Left ventricle myocardium inferior (tissue), 1 donor: Measurements from ENCODE around the gene MAST2. TPM values are rescaled to one million over a fixed set of nuclear protein-coding genes. Genes with fewer than 3 reads are reported as not detected.
"Not testable (repeated sequence)": the region's sequence is repeated elsewhere in the genome, so short reads cannot be mapped to it uniquely, and the experiment has no call there.

Experiments
- DNase-seq: peaks from one replicate; pipeline ENCODE4 v3.0.0-alpha.2; 2020
- H3K27ac ChIP-seq: fragments of 200-600 bp; replicated peaks from 2 replicates; pipeline ENCODE4 v1.8.0; 2021
- H3K27me3 ChIP-seq: fragments of 200-600 bp; 2 replicates; pipeline ENCODE4 v1.8.0; 2021; ENCODE audit warnings: low read depth
- H3K36me3 ChIP-seq: fragments of 200-600 bp; 2 replicates; pipeline ENCODE4 v1.8.0; 2021
- H3K4me1 ChIP-seq: fragments of 200-600 bp; 2 replicates; pipeline ENCODE4 v1.8.0; 2021
- H3K4me3 ChIP-seq: fragments of 200-600 bp; 2 replicates; pipeline ENCODE4 v1.8.0; 2021; ENCODE audit warnings: mild to moderate bottlenecking, moderate library complexity
- H3K9me3 ChIP-seq: fragments of 200-600 bp; replicated peaks from 2 replicates; pipeline ENCODE4 v1.8.0; 2021
- CTCF ChIP-seq: fragments of 200-600 bp; IDR thresholded peaks from 2 replicates; pipeline ENCODE4 v1.8.0; 2021; ENCODE audit warnings: antibody characterized with exemption, mild to moderate bottlenecking, borderline replicate concordance
- intact Hi-C: fragments of 100-400 bp; cut with micrococcal nuclease; formaldehyde crosslinking; loops from one replicate; pipeline ENCODE4 v1.11.0; 2022
- total RNA-seq: library from RNA; stranded (reverse); fragmentation: NEBNext Ultra II Directional; extraction: Animal tissue kit (Norgen Biotek cat#: 25700); gene quantifications from one replicate; pipeline ENCODE4 v1.2.1, GENCODE V29; 2021
- donor health status: DM: no; HTN: yes; CAD: no; lungs with severe emphysema.

MAST2 gene
- total RNA-seq, 1 donor from 2014 or later = 104 TPM

GRCh38 chr1:45840704-45841103 is 37.3 kb downstream of the MAST2 start:
- H3K27me3 ChIP-seq = no peaks in the 10 kb centered on the region
- no peaks in the 10 kb centered on the region for H3K9me3 ChIP-seq
- no peak overlapping the region for H3K4me3 ChIP-seq
- DNase-seq = no peak
- no peak for TF ChIP-seq CTCF
- no peaks in the 10 kb centered on the region for H3K36me3 ChIP-seq
- peaks cover 17% of the 10 kb centered on the region for H3K4me1 ChIP-seq
- intact Hi-C loops = no loop called here
- no peak overlapping the region for H3K27ac ChIP-seq

GRCh38 chr1:45842786-45843185 is 39.4 kb downstream of the MAST2 start:
- Histone ChIP-seq H3K4me1 (peaks cover 17% of the 10 kb centered on the region), H3K36me3 (no peaks in the 10 kb centered on the region), H3K9me3 (no peaks in the 10 kb centered on the region), H3K27me3 (no peaks in the 10 kb centered on the region), H3K27ac (no peak overlapping the region), H3K4me3 (no peak overlapping the region)
- DNase-seq = no peak
- intact Hi-C loops = no loop called here
- no peak for TF ChIP-seq CTCF

- no peak overlapping the region for H3K27ac ChIP-seq
- DNase-seq = no peak
- intact Hi-C loops = no loop called here
- H3K27me3 ChIP-seq = no peaks in the 10 kb centered on the region
- no peaks in the 10 kb centered on the region for H3K36me3 ChIP-seq
- peaks cover 17% of the 10 kb centered on the region for H3K4me1 ChIP-seq
- H3K4me3 ChIP-seq = no peak overlapping the region
- peak; percentile 27 for TF ChIP-seq CTCF
- no peaks in the 10 kb centered on the region for H3K9me3 ChIP-seq
These were observed 40.1 kb downstream of the MAST2 start for GRCh38 chr1:45843474-45843905.

- H3K27me3 ChIP-seq, DNase-seq, intact Hi-C loops, H3K4me3 ChIP-seq, H3K9me3 ChIP-seq, H3K27ac ChIP-seq, H3K36me3 ChIP-seq: not testable (repeated sequence)
- peaks cover 17% of the 10 kb centered on the region for H3K4me1 ChIP-seq
These were observed 40.6 kb downstream of the MAST2 start for GRCh38 chr1:45844000-45844399.

GRCh38 chr1:45846931-45847330 is 43.5 kb downstream of the MAST2 start:
- intact Hi-C loops = no loop called here
- no peak for TF ChIP-seq CTCF
- H3K27ac ChIP-seq = no peak overlapping the region

GRCh38 chr1:45848097-45848496 is 44.7 kb downstream of the MAST2 start:
- no peaks in the 10 kb centered on the region for H3K27me3 ChIP-seq
- no peaks in the 10 kb centered on the region for H3K36me3 ChIP-seq

More at GRCh38 chr1:45846931-45847330, 43.5 kb downstream of the MAST2 start:
- H3K27me3 ChIP-seq = no peaks in the 10 kb centered on the region
- no peak overlapping the region for H3K4me3 ChIP-seq
- H3K4me1 ChIP-seq = peaks cover 8% of the 10 kb centered on the region
- H3K9me3 ChIP-seq = peaks cover 18% of the 10 kb centered on the region
- no peak for DNase-seq
- no peaks in the 10 kb centered on the region for H3K36me3 ChIP-seq

More at GRCh38 chr1:45848097-45848496, 44.7 kb downstream of the MAST2 start:
- intact Hi-C loops = no loop called here
- no peak for TF ChIP-seq CTCF
- Histone ChIP-seq H3K4me3 (no peak overlapping the region), H3K9me3 (peaks cover 18% of the 10 kb centered on the region), H3K4me1 (peaks cover 8% of the 10 kb centered on the region), H3K27ac (no peak overlapping the region)
- no peak for DNase-seq
